HFF-Myc (cell line): ENCODE results near the gene SAMD4A.

Source experiments
- DNase-seq: peaks from one replicate; pipeline ENCODE4 v3.0.0-alpha.2; 2011; ENCODE audit warnings: low read depth; ENCODE audit errors: extremely low read depth
- H3K4me3 ChIP-seq: replicated peaks from 2 replicates; pipeline ENCODE4 v1.5.1; 2011; ENCODE audit warnings: low read depth, mild to moderate bottlenecking, control low read depth, low read length
- CTCF ChIP-seq: IDR thresholded peaks from 2 replicates; pipeline ENCODE4 v1.5.1; 2012; ENCODE audit warnings: mild to moderate bottlenecking, low read depth, low read length, control low read depth; ENCODE audit errors: missing control alignments

SAMD4A gene

DNA sequence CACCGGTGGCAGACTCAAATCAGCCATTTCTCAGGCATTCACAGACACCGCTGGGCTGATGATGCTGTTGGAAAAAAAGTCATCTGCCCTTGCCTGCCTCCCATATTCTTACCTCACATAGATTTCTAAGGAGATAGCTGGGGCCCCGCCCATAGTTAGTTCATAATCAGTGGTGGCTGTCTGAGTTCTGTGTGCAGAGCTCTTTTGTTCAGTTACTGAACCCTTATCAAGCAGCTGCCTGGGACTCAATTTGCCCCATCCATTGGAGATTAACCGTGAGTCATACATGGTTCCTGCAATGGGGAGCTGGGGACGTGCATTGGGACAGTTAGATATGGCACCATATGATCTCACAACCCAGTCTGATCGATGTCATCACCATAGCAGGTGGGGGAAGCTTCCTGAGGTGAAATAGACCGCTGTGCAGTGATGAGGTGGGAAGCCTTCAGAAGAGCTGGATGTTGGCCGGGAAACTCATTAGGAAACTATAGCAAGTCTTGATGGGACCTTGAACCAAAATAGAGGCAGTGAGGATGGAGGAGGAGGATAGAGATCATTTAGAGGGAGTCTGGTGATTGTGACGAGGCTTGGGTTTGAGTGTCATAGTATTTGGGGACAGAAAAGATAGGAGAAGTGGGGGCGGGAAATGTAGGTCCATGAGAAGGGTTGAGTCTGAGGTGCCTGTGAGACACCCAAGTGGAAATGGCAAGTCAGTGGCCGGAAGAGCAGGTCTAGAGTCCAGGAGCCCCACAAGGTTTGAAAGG lies 187.9 kb downstream of the SAMD4A start:
- no peak for TF ChIP-seq CTCF
- no peak overlapping the region for H3K4me3 ChIP-seq
- DNase-seq: no peak

GRCh38 chr14:54756656-54757392 lies 189.9 kb downstream of the SAMD4A start:
- no peak overlapping the region for H3K4me3 ChIP-seq
- no peak for TF ChIP-seq CTCF
- no peak for DNase-seq

GRCh38 chr14:54758041-54758440 lies 191.1 kb downstream of the SAMD4A start:
- no peak for TF ChIP-seq CTCF
- no peak for DNase-seq

GRCh38 chr14:54759982-54760585 lies 193.2 kb downstream of the SAMD4A start:
- DNase-seq: no peak
- H3K4me3 ChIP-seq: no peak overlapping the region
- no peak for TF ChIP-seq CTCF

More at GRCh38 chr14:54758041-54758440, 191.1 kb downstream of the SAMD4A start:
- no peak overlapping the region for H3K4me3 ChIP-seq

- TF ChIP-seq CTCF: no peak
- DNase-seq: no peak
- H3K4me3 ChIP-seq: no peak overlapping the region
Measured at GRCh38 chr14:54760866-54761575, 194.1 kb downstream of the SAMD4A start.

GRCh38 chr14:54761835-54762234 lies 194.9 kb downstream of the SAMD4A start:
- no peak for TF ChIP-seq CTCF
- DNase-seq: no peak
- no peak overlapping the region for H3K4me3 ChIP-seq
